Coronary artery (tissue), 2 donors: Measurements from ENCODE around the gene PLD6.

Experiments used
- DNase-seq: peaks from one replicate; pipeline ENCODE4 v3.0.0-alpha.2; 2017; ENCODE audit warnings: low spot score
- H3K27ac ChIP-seq, 2 donors: fragments of 200-600 bp; sonication (generic); one replicate each; pipeline ENCODE4 v1.5.1; 2016 to 2019
- H3K4me3 ChIP-seq: fragments of 200-600 bp; sonication (generic); 2 replicates; pipeline ENCODE4 v1.5.1; 2016; ENCODE audit warnings: mild to moderate bottlenecking, moderate library complexity
- CTCF ChIP-seq: fragments of 200-600 bp; sonication (generic); IDR thresholded peaks from one replicate; pipeline ENCODE4 v1.5.1; 2019; ENCODE audit warnings: antibody characterized with exemption

Gene PLD6

GRCh38 chr17:17242246-17242645 lies 36.1 kb upstream of the PLD6 start:
- TF ChIP-seq CTCF: no peak
- Histone ChIP-seq H3K27ac (no peak overlapping the region), H3K4me3 (no peak overlapping the region)
- no peak for DNase-seq

- no peak for DNase-seq
Measured at GRCh38 chr17:17241656-17242055, 35.5 kb upstream of the PLD6 start.

GRCh38 chr17:17239832-17240231 lies 33.7 kb upstream of the PLD6 start:
- no peak for DNase-seq
- no peak overlapping the region for H3K27ac ChIP-seq
- TF ChIP-seq CTCF: no peak
- H3K4me3 ChIP-seq: no peak overlapping the region

More at GRCh38 chr17:17241656-17242055, 35.5 kb upstream of the PLD6 start:
- TF ChIP-seq CTCF: no peak
- Histone ChIP-seq H3K27ac (no peak overlapping the region), H3K4me3 (no peak overlapping the region)

GRCh38 chr17:17237026-17237799 lies 31.1 kb upstream of the PLD6 start, which contains the start of gene FLCN:
Gene FLCN (minus strand): TSS chr17:17237168. CDS start chr17:17228137, 9,031 bp downstream.
- no peak for TF ChIP-seq CTCF
- Histone ChIP-seq H3K27ac (peak within 1 kb of the TSS; percentile 93 to 96), H3K4me3 (peak within 1 kb of the TSS; percentile 79)
- DNase-seq: peak; percentile 89

GRCh38 chr17:17236295-17237025 lies 30.3 kb upstream of the PLD6 start:
- Histone ChIP-seq H3K4me3 (peak overlapping the region; percentile 79), H3K27ac (peak overlapping the region; percentile 93 to 96)
- no peak for DNase-seq
- no peak for TF ChIP-seq CTCF

- Histone ChIP-seq H3K27ac (peak overlapping the region; percentile 20 to 93), H3K4me3 (peak overlapping the region; percentile 79)
- TF ChIP-seq CTCF: no peak
- DNase-seq: no peak
Measured at GRCh38 chr17:17235212-17236174, 29.4 kb upstream of the PLD6 start.
